ENCODE measurements around the gene ZNF503.

GRCh38 chr10:75378379-75378778 lies 23.2 kb downstream of the ZNF503 start:
- TF ChIP-seq SKIL (IDR thresholded peaks at IDR 0.05; ENCODE audit: low read depth, poor library complexity, severe bottlenecking), result no peak
- TF ChIP-seq FOXM1 (IDR thresholded peaks at IDR 0.05; ENCODE audit: low read depth, low read length), result no peak
- no peak for TF ChIP-seq CTCF (IDR thresholded peaks at IDR 0.05 in 2 of 3, conservative IDR thresholded peaks at IDR 0.05 in 1 of 3; ENCODE audit: control insufficient read depth in 2 of 3, extremely low read depth in 1 of 3, insufficient read depth in 1 of 3, low read depth in 3 of 3, low read length in 3 of 3)
- no peak for TF ChIP-seq SP1 (IDR thresholded peaks at IDR 0.05; ENCODE audit: low read depth, low read length)
- no peak for TF ChIP-seq SMARCA5 (IDR thresholded peaks at IDR 0.05)
- TF ChIP-seq DPF2 (IDR thresholded peaks at IDR 0.05), result no peak
- no peak for TF ChIP-seq REST (IDR thresholded peaks at IDR 0.05; ENCODE audit: low read depth, low read length)
- no peak for TF ChIP-seq NFYB (IDR thresholded peaks at IDR 0.05; ENCODE audit: insufficient read depth, low read depth, low read length)
- no peak for TF ChIP-seq JUND (IDR thresholded peaks at IDR 0.05; ENCODE audit: low read depth, low read length)

Data from GM12878 (cell line).